ENCODE data around the gene STK32A.

DNA sequence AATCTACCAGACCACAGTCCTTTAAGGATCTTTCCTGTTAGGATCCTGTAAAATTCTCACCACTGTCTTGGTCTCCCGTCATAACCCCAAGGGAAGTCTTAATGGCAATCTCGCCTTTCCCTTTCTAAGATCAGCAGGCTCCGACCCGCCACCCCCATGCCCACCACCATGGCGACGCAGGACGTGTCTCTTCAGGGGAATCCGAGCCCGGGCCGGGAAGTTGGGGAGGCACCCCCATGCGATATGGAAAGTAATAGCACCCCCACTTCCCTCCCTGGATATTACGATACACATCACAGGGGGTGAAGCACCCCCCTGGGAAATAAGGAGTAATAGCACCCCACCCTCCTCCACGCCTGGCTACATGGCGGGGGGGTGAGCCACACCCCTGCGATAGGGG lies 8.3 kb upstream of the STK32A start:
- no peak for TF ChIP-seq EZH2phosphoT487 (IDR thresholded peaks at IDR 0.05; ENCODE audit: borderline replicate concordance, low read length)
- TF ChIP-seq, protein P1, sequence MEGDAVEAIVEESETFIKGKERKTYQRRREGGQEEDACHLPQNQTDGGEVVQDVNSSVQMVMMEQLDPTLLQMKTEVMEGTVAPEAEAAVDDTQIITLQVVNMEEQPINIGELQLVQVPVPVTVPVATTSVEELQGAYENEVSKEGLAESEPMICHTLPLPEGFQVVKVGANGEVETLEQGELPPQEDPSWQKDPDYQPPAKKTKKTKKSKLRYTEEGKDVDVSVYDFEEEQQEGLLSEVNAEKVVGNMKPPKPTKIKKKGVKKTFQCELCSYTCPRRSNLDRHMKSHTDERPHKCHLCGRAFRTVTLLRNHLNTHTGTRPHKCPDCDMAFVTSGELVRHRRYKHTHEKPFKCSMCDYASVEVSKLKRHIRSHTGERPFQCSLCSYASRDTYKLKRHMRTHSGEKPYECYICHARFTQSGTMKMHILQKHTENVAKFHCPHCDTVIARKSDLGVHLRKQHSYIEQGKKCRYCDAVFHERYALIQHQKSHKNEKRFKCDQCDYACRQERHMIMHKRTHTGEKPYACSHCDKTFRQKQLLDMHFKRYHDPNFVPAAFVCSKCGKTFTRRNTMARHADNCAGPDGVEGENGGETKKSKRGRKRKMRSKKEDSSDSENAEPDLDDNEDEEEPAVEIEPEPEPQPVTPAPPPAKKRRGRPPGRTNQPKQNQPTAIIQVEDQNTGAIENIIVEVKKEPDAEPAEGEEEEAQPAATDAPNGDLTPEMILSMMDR (conservative IDR thresholded peaks at IDR 0.05; ENCODE audit: low read depth, low read length): no peak
